ENCODE results near the gene RFTN1. TPM values are rescaled to one million over a fixed set of nuclear protein-coding genes. Genes with fewer than 3 reads are reported as not detected.

RFTN1 gene
- total RNA-seq, 4 donors from 2014 or later, result 42.4 to 94.4 (median 62.5) TPM

DNA sequence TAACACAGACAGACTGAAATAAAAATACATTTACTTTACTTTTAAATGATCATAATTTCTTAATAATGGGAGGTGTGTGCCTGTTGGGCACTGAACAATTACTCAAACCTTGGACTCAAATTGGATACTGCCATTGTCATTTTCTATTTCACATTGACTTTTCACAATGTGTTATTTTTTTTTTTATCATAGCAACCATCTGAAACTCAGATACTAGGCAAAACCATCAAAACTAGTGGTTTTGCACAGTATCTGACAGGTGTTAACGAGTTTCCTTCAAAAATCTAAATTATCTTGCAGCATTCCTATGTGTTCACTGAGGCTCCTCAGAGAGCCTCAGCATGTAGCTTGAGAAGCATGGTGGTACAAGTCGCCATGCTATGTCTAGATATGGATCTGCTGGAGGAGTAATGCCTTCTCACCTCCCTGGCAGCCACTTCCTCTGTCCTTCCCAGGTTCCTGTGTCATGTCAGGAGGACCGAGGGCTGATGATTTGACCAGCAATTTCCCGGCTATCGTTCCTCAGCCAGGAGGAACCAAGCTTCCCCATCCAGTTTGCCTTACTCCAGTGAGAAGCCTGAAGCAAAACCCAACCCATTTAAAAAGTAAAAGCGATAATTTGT lies 29.9 kb upstream of the RFTN1 start:
- TF ChIP-seq, protein P1, sequence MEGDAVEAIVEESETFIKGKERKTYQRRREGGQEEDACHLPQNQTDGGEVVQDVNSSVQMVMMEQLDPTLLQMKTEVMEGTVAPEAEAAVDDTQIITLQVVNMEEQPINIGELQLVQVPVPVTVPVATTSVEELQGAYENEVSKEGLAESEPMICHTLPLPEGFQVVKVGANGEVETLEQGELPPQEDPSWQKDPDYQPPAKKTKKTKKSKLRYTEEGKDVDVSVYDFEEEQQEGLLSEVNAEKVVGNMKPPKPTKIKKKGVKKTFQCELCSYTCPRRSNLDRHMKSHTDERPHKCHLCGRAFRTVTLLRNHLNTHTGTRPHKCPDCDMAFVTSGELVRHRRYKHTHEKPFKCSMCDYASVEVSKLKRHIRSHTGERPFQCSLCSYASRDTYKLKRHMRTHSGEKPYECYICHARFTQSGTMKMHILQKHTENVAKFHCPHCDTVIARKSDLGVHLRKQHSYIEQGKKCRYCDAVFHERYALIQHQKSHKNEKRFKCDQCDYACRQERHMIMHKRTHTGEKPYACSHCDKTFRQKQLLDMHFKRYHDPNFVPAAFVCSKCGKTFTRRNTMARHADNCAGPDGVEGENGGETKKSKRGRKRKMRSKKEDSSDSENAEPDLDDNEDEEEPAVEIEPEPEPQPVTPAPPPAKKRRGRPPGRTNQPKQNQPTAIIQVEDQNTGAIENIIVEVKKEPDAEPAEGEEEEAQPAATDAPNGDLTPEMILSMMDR (IDR thresholded peaks at IDR 0.05), result no peak
- DNase-seq (ENCODE audit: low spot score) (no peak), ATAC-seq (ENCODE audit: low FRiP score) (no peak)

DNA sequence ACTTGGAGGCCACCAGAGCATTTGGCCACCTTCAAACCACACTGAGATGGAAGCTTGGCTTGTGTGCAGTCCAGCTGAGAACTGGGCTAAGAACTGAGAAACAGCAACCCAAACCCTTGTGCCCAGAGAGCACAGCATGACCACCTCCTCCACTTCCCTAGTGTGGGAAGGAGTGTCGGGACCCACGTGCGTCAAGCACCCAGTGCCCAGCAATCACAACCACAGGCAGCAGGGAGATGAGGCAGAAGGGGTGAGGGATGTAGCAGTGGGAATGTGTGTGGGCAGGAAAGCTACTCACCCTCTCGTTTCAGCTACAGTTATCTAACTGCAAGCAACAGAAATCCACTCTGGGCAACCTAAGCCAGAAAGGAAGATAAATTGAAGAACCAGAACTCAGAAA lies 25.0 kb upstream of the RFTN1 start:
- ATAC-seq (ENCODE audit: low FRiP score), result no peak
- DNase-seq (ENCODE audit: low spot score), result no peak
- TF ChIP-seq, protein P1 (IDR thresholded peaks at IDR 0.05), result no peak

DNA sequence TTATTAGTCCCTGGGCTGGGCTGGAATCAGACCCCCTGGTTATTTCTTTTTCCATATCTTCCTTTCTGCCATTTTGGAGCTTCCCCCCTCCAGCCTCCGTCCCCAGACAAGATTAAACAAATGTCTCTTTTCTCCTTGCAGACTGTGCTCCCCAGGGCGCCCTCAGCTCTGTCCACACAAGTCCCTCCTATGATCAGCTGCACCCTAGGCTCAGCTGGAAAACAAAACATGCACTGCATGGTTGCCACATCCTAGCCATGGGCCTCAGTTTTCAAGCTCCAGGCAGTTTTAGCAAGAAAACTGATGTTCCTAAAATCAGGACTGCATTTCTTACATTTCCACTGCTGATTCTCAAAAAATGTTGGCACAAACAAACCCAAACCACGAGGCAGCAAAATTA lies 23.5 kb upstream of the RFTN1 start:
- TF ChIP-seq, protein P1 (IDR thresholded peaks at IDR 0.05), result no peak
- DNase-seq (ENCODE audit: low spot score) (no peak), ATAC-seq (ENCODE audit: low FRiP score) (no peak)

DNA sequence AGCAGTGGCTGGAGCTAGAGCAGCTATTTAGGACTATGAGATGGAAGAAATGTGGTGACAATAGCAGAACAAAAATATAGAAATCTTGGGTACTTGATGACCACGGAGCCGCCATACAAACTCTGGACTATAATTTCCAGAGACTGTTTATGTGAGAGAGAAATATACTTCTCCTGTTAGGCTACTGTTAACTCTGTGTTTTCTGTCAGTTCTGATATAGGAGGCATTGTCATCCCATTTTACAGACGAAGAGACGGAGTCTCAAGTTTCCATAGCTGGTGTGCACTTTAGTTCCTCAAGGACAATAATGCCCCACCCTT lies 22.8 kb upstream of the RFTN1 start:
- TF ChIP-seq, protein P1 (IDR thresholded peaks at IDR 0.05), result no peak
- ATAC-seq (ENCODE audit: low FRiP score), result no peak
- DNase-seq (ENCODE audit: low spot score), result no peak

- TF ChIP-seq, protein P1 (IDR thresholded peaks at IDR 0.05), result no peak
- DNase-seq (ENCODE audit: low spot score), result no peak
- no peak for ATAC-seq (ENCODE audit: low FRiP score)
These were observed 21.3 kb upstream of the RFTN1 start for GRCh38 chr3:16534640-16535262.

GRCh38 chr3:16533928-16534574 lies 20.6 kb upstream of the RFTN1 start:
- ATAC-seq (ENCODE audit: low FRiP score), result no peak
- DNase-seq (ENCODE audit: low spot score), result no peak
- TF ChIP-seq, protein P1 (IDR thresholded peaks at IDR 0.05), result no peak

GRCh38 chr3:16529264-16529663 lies 15.8 kb upstream of the RFTN1 start:
- TF ChIP-seq, protein P1 (IDR thresholded peaks at IDR 0.05), result no peak
- DNase-seq (ENCODE audit: low spot score), result no peak
- no peak for ATAC-seq (ENCODE audit: low FRiP score)
